OCI-LY1 (cell line): ENCODE data around the gene OR5H2.

Experiments used
- EZH2 ChIP-seq: fragments of 200-600 bp; sonication (generic), shearing (Covaris generic); IDR thresholded peaks from 2 replicates; pipeline ENCODE4 v1.8.0; 2017; ENCODE audit warnings: borderline replicate concordance, mixed run types, mild to moderate bottlenecking, antibody characterized with exemption, low read length, moderate library complexity, mixed read lengths
- TF ChIP-seq, protein P1 (sequence below): fragments of 200-600 bp; sonication (generic), shearing (Covaris generic); IDR thresholded peaks from 2 replicates; pipeline ENCODE4 v1.5.1; 2017; ENCODE audit warnings: mild to moderate bottlenecking, antibody characterized with exemption, low read length, moderate library complexity, mixed read lengths

DNA sequence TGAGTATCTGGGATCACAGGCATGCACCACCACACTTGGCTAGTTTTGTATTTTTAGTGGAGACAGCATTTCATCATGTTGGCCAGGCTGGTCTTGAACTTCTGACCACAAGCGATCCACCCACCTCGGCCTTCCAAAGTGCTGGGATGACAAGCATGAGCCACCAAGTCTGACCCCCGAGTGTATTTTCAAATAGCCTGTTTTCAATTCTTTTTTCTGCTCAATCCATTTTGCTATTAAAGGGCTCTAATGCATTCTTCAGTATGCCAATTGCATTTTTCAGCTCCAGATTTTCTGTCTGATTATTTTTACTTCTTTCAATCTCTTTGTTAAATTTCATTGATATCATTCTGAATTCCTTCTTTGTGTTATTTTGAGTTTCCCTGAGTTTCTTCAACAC, 12.5 kb upstream of the OR5H2 start:
- TF ChIP-seq, protein P1, sequence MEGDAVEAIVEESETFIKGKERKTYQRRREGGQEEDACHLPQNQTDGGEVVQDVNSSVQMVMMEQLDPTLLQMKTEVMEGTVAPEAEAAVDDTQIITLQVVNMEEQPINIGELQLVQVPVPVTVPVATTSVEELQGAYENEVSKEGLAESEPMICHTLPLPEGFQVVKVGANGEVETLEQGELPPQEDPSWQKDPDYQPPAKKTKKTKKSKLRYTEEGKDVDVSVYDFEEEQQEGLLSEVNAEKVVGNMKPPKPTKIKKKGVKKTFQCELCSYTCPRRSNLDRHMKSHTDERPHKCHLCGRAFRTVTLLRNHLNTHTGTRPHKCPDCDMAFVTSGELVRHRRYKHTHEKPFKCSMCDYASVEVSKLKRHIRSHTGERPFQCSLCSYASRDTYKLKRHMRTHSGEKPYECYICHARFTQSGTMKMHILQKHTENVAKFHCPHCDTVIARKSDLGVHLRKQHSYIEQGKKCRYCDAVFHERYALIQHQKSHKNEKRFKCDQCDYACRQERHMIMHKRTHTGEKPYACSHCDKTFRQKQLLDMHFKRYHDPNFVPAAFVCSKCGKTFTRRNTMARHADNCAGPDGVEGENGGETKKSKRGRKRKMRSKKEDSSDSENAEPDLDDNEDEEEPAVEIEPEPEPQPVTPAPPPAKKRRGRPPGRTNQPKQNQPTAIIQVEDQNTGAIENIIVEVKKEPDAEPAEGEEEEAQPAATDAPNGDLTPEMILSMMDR = no peak
- TF ChIP-seq EZH2 = no peak
